Measurements from ENCODE around the gene STAG1. TPM values are rescaled to one million over a fixed set of nuclear protein-coding genes. Genes with fewer than 3 reads are reported as not detected.

The STAG1 gene
- total and polyA plus RNA-seq, 9 of the 15 experiments (the other 6 are each of a cell fraction or from before 2014, with no cell fraction given): 2.7 to 17.7 (median 8.8) TPM

- Histone ChIP-seq H3K4me3 (no peak overlapping the region), H3K9me3 (replicated peaks; ENCODE audit: control insufficient read depth, insufficient read depth, low read depth, low read length) (no peaks in the 10 kb centered on the region), H3K36me3 (ENCODE audit: control insufficient read depth, insufficient read depth, low read length) (0 out of 3 replicates have a peak, but pooled peaks cover 2% of the 10 kb centered on the region), H4K20me1 (replicated peaks; ENCODE audit: control insufficient read depth, insufficient read depth, low read length) (no peaks in the 10 kb centered on the region), H3K4me1 (replicated peaks in 1 of 2; ENCODE audit: control insufficient read depth in 2 of 2, insufficient read depth in 2 of 2, low read length in 2 of 2) (no peaks in the 10 kb centered on the region; a peak in 1 of 5 replicates), H3K9ac (ENCODE audit: insufficient read depth in 1 of 2, low read depth in 2 of 2, low read length in 2 of 2) (no peak overlapping the region), H2AFZ (ENCODE audit: low read depth, low read length) (no peak overlapping the region), H3K9me1 (ENCODE audit: control insufficient read depth, insufficient read depth, low read length) (no peaks in the 10 kb centered on the region), H3K4me2 (ENCODE audit: insufficient read depth, low read length) (no peak overlapping the region), H3K27me3 (ENCODE audit: control insufficient read depth in 2 of 2, insufficient read depth in 2 of 2, low read length in 2 of 2) (no peaks in the 10 kb centered on the region), H3K79me2 (ENCODE audit: control insufficient read depth, insufficient read depth, low read length) (peaks cover 51% of the 10 kb centered on the region), H3K27ac (ENCODE audit: extremely low read depth, low read depth, low read length) (no peak overlapping the region)
- ChIA-PET POLR2A (no interaction called here), CTCF (ENCODE audit: low intra/inter-chr PET ratio) (no interaction called here)
- intact Hi-C loops (cut with micrococcal nuclease) (no loop called here), in situ Hi-C loops (cut with MboI) (no loop called here)
- WGBS (ENCODE audit: insufficient coverage, low coverage, missing lambda C conversion rate): 87% methylated on average over 5 of the region's 5 CpGs
- no TSS peak for BruUV-seq (replicated peaks)
- ATAC-seq (no peak), DNase-seq (ENCODE audit: extremely low read depth in 1 of 4, low spot score in 3 of 4) (no peak), FAIRE-seq (no peak)
- TF ChIP-seq SNIP1 (IDR thresholded peaks at IDR 0.05; ENCODE audit: low read depth) (no peak), KDM1A (IDR thresholded peaks at IDR 0.05) (0 out of 4 replicates have a peak, but pooled peaks of 1 of the 2 experiments have one; percentile 10), RBM25 (IDR thresholded peaks at IDR 0.05; ENCODE audit: low read depth, low read length, severe bottlenecking) (peak; percentile 76), BCOR (IDR thresholded peaks at IDR 0.05) (peak; percentile 30; the same call in 1 of the 2 replicates), YBX1 (IDR thresholded peaks at IDR 0.05) (no peak)
- TF ChIP-seq, protein P1, sequence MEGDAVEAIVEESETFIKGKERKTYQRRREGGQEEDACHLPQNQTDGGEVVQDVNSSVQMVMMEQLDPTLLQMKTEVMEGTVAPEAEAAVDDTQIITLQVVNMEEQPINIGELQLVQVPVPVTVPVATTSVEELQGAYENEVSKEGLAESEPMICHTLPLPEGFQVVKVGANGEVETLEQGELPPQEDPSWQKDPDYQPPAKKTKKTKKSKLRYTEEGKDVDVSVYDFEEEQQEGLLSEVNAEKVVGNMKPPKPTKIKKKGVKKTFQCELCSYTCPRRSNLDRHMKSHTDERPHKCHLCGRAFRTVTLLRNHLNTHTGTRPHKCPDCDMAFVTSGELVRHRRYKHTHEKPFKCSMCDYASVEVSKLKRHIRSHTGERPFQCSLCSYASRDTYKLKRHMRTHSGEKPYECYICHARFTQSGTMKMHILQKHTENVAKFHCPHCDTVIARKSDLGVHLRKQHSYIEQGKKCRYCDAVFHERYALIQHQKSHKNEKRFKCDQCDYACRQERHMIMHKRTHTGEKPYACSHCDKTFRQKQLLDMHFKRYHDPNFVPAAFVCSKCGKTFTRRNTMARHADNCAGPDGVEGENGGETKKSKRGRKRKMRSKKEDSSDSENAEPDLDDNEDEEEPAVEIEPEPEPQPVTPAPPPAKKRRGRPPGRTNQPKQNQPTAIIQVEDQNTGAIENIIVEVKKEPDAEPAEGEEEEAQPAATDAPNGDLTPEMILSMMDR (IDR thresholded peaks at IDR 0.05 in 2 of 3, conservative IDR thresholded peaks at IDR 0.05 in 1 of 3; ENCODE audit: insufficient read depth in 2 of 3, low read depth in 1 of 3, low read length in 3 of 3): no peak
Measured at GRCh38 chr3:136733317-136733833, 18.8 kb downstream of the STAG1 start.

All from K562 (cell line).